Endothelial cell (in vitro differentiated cells): ENCODE data around the gene AGBL5. TPM values are rescaled to one million over a fixed set of nuclear protein-coding genes. Genes with fewer than 3 reads are reported as not detected.
A peak's percentile ranks its signal among the peaks of the same experiment; 100 is the strongest.

Source experiments
- DNase-seq: peaks from one replicate; pipeline ENCODE4 v3.0.0; 2021; ENCODE audit warnings: low spot score
- H3K27ac Mint-ChIP-seq: one replicate; pipeline ENCODE4 v1.8.0; 2021; ENCODE audit warnings: mixed read lengths, inconsistent platforms; ENCODE audit not compliant: unreplicated experiment
- H3K27me3 Mint-ChIP-seq: one replicate; pipeline ENCODE4 v1.8.0; 2021; ENCODE audit warnings: mild to moderate bottlenecking, moderate library complexity, mixed read lengths, inconsistent platforms; ENCODE audit not compliant: unreplicated experiment
- H3K36me3 Mint-ChIP-seq: one replicate; pipeline ENCODE4 v1.8.0; 2021; ENCODE audit warnings: mild to moderate bottlenecking, low read depth, mixed read lengths, inconsistent platforms; ENCODE audit not compliant: unreplicated experiment
- H3K4me1 Mint-ChIP-seq: one replicate; pipeline ENCODE4 v1.8.0; 2021; ENCODE audit warnings: mild to moderate bottlenecking, mixed read lengths, inconsistent platforms; ENCODE audit not compliant: unreplicated experiment
- H3K4me3 Mint-ChIP-seq: one replicate; pipeline ENCODE4 v1.8.0; 2021; ENCODE audit warnings: mild to moderate bottlenecking, mixed read lengths, inconsistent platforms; ENCODE audit not compliant: unreplicated experiment
- H3K9me3 Mint-ChIP-seq: one replicate; pipeline ENCODE4 v1.8.0; 2021; ENCODE audit warnings: mixed read lengths, inconsistent platforms; ENCODE audit not compliant: unreplicated experiment
- CTCF ChIP-seq: fragments of 200-600 bp; sonication (generic); IDR thresholded peaks from one replicate; pipeline ENCODE4 v1.5.0; 2021; ENCODE audit warnings: antibody characterized with exemption; ENCODE audit not compliant: unreplicated experiment
- total RNA-seq: library from RNA; stranded (reverse); fragmentation: NEBNext Ultra II Directional; extraction: Animal tissue kit (Norgen Biotek cat#: 25700); gene quantifications from one replicate; pipeline ENCODE4 v1.2.1, GENCODE V29; 2021; ENCODE audit not compliant: unreplicated experiment

The AGBL5 gene
- total RNA-seq, 1 donor from 2014 or later, result 32.5 TPM

GRCh38 chr2:27058210-27058609, 6.7 kb downstream of the AGBL5 start:
- Mint-ChIP-seq H3K9me3 (no peaks in the 10 kb centered on the region), H3K27me3 (peaks cover 5% of the 10 kb centered on the region), H3K36me3 (peaks cover 42% of the 10 kb centered on the region), H3K4me3 (no peak overlapping the region), H3K27ac (peak overlapping the region; percentile 42), H3K4me1 (peaks cover 20% of the 10 kb centered on the region)
- TF ChIP-seq CTCF, result no peak
- no peak for DNase-seq

- peaks cover 37% of the 10 kb centered on the region for H3K36me3 Mint-ChIP-seq
Measured at GRCh38 chr2:27059141-27059820, 7.8 kb downstream of the AGBL5 start.

GRCh38 chr2:27060323-27060722, 8.9 kb downstream of the AGBL5 start:
- no peak for DNase-seq
- Mint-ChIP-seq H3K9me3 (no peaks in the 10 kb centered on the region), H3K27me3 (no peaks in the 10 kb centered on the region), H3K4me3 (no peak overlapping the region), H3K36me3 (peaks cover 29% of the 10 kb centered on the region), H3K4me1 (peaks cover 17% of the 10 kb centered on the region), H3K27ac (no peak overlapping the region)
- no peak for TF ChIP-seq CTCF

More at GRCh38 chr2:27059141-27059820, 7.8 kb downstream of the AGBL5 start:
- no peak overlapping the region for H3K27ac Mint-ChIP-seq
- peaks cover 3% of the 10 kb centered on the region for H3K27me3 Mint-ChIP-seq
- peaks cover 17% of the 10 kb centered on the region for H3K4me1 Mint-ChIP-seq
- DNase-seq, result no peak
- no peak for TF ChIP-seq CTCF
- no peaks in the 10 kb centered on the region for H3K9me3 Mint-ChIP-seq
- H3K4me3 Mint-ChIP-seq, result no peak overlapping the region

- no peaks in the 10 kb centered on the region for H3K27me3 Mint-ChIP-seq
- no peak overlapping the region for H3K27ac Mint-ChIP-seq
- peaks cover 33% of the 10 kb centered on the region for H3K4me1 Mint-ChIP-seq
- no peak overlapping the region for H3K4me3 Mint-ChIP-seq
- H3K36me3 Mint-ChIP-seq, result peaks cover 27% of the 10 kb centered on the region
- no peak for TF ChIP-seq CTCF
- no peak for DNase-seq
- H3K9me3 Mint-ChIP-seq, result no peaks in the 10 kb centered on the region
Measured at GRCh38 chr2:27065128-27065527, 13.7 kb downstream of the AGBL5 start.

GRCh38 chr2:27067385-27067784, 15.9 kb downstream of the AGBL5 start:
- no peak for DNase-seq
- TF ChIP-seq CTCF, result no peak
- H3K27ac Mint-ChIP-seq, result no peak overlapping the region
- peaks cover 26% of the 10 kb centered on the region for H3K36me3 Mint-ChIP-seq
- no peak overlapping the region for H3K4me3 Mint-ChIP-seq
- H3K27me3 Mint-ChIP-seq, result no peaks in the 10 kb centered on the region
- peaks cover 39% of the 10 kb centered on the region for H3K4me1 Mint-ChIP-seq
- no peaks in the 10 kb centered on the region for H3K9me3 Mint-ChIP-seq
